GM21619 (cell line): Measurements from ENCODE around the gene PAX8.

Experiments used
- ATAC-seq: cut with Tn5 transposase; IDR thresholded peaks from one replicate; pipeline ENCODE4 v1.9.1; 2021; ENCODE audit not compliant: unreplicated experiment

PAX8 gene

DNA sequence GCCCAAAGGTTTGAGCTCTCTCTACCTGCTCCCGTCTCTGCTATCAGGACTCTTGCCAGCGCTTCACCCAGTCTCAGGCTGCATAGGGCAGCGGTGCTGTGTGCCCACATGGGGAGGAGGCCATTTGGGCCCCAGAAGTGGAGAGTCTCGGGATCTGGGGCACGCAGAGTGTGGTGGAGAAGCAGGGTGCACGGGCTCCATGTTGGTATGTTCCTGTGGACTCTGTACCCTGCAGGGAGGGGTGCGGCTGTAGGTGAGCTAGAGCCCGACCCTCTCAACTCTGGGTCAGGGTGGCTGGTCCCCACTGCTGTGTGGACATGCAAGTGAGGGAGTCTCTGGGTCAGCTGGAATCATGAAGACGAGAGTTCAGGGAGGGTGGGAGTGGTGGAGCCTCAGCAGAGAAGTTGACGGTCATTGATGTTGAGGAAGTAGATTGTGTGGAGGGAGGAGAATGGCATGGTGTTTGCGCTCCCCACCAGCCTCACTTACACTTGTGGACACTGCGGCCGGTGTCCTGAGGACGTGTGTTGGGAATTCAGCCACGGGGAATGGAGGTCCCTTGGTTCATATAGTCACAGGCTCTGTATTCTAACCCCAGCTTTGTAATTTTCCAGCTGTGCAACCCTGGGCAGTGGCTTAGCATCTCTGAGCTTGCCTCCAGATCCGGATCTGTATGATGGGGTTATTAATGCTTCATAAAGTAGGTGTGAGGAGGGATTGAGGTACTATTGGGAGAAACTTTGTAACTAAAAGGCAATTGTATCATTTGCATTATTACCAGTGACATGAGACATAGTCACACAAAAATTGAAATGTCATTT lies 105.8 kb downstream of the PAX8 start:
- no peak for ATAC-seq

DNA sequence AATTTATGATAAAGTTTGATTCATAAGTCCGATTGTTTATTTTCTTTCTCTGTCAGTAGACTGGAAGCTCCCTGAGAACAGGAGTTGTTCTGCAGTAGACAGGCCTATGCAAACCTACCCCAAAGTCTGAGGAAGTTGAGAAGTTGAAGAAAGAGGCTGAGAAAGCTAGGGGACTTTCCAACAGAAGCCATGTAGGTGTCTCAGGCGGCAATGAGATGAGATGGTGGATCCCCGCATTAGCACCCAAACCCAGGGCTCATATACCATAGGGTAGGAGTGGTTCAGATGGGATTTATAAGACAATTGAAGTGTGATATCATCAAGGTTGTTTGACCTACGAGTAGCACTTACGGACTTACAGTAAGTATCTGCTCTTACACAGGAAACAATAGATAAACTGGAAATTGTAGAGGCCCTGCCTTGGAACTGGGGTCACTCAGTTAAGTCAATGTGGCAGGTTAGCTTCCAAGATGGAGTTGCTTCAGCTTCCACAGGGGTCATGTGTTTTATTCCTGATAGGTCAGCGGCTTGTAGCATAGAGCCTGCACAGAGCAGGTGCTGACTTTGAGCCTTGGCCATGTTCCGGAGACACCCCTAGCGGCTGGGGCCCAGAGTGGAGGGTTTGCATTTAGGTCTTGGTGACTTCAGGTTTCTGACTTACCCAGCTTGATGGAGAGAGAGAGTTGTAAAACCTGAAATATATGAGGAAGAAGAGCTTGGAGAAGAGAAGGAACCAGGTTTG lies 107.2 kb downstream of the PAX8 start:
- no peak for ATAC-seq

- ATAC-seq, result no peak
These were observed 109.1 kb downstream of the PAX8 start for GRCh38 chr2:113169586-113169985.

DNA sequence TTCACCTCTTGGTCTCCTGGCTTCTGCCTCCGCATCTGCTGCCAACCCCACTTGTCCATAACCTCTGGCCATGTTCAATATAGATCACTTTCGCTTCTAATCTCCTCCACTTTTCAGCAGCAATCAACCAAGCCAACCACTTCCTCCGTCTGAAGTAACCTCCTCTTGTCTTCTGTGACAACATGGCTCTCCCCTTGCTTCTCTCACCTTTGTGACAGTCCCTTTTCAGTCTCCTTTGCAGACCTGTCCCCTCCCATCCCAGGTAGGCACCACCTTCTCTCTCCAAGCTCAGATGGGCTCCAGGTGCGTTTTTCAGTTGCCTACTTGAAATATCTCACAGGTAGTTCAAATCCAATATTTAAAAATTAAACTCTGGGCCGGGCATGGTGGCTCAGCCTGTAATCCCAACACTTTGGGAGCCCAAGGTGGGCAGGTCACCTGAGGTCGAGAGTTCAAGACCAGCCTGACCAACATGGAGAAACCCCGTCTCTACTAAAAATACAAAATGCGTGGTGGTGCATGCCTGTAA lies 109.7 kb downstream of the PAX8 start:
- ATAC-seq, result no peak

DNA sequence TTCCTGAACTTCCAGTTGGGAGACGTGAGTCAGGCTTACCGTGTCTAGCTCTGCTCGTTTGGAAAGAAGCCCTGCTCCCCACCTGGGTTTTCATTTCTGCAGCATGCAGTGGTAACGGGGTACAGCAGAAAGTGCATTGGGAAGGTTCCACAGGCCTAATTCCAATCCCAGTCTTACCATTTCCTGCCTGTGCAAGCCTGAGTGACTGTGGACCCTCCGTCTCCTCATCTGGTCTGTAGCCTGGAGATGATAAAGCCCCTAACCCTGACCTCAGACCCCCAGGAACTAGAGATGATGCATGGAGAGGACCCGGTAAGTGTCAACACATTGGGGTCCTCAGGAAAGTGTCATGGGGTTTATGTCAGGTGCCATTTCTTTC lies 110.8 kb downstream of the PAX8 start:
- ATAC-seq, result no peak

DNA sequence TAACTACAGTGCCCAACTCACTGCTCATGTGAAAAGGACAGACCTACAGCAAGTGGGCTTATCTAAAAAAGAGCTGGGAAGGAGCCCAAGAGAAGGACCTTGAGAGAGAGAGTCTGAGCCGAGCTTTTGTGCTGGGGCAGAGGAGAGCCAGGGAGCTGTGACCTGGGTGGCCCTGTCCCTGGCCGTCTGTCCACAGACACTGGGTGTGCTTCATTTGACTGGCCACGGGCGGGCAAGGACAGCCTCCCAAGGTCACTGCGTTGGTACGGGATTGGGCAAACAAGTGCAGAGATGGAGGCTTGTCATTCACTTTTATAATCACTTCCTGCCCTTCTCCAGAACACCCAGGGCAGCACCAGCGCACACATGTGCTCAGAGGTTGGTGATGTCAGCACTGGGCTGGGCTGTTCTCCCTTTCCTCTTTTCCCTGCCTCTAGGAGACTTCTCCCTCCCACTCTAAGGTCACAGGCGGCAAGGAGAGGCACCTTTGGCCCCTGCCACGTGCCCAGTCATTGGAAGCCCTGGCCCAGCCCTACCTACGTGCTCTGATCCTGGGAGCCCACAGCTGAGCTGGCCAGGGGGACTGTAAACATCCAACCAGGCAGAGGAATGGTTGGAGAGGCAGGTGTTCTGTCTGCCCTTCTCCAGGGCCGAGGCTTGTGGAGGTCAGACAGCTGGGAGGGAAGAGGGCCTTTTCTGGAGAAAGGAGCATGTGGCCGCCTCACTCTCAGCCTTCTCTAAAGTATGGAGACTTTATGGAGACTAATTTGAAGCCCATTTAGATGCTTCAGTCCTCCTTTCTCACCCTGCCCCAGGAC lies 111.4 kb downstream of the PAX8 start:
- no peak for ATAC-seq

GRCh38 chr2:113166187-113166645 lies 112.5 kb downstream of the PAX8 start:
- ATAC-seq, result no peak
